Transverse colon (tissue), 4 donors: ENCODE results near the gene PLA2G5. TPM values are rescaled to one million over a fixed set of nuclear protein-coding genes. Genes with fewer than 3 reads are reported as not detected.

Source experiments
- DNase-seq: peaks from one replicate; pipeline ENCODE4 v3.0.0-alpha.2; 2019
- H3K27ac ChIP-seq, 4 donors: fragments of 200-600 bp; sonication (generic); 2 replicates each; pipeline ENCODE4 v1.5.1; 2016 to 2018; ENCODE audit warnings: inconsistent platforms in 4 of 4
- H3K27me3 ChIP-seq: fragments of 200-600 bp; sonication (generic); 2 replicates; pipeline ENCODE4 v1.5.1; 2017; ENCODE audit warnings: inconsistent platforms
- H3K36me3 ChIP-seq, 4 donors: fragments of 200-600 bp; sonication (generic); 2 replicates each; pipeline ENCODE4 v1.5.1; 2017 to 2019; ENCODE audit warnings: inconsistent platforms in 4 of 4
- H3K4me1 ChIP-seq, 4 donors: fragments of 200-600 bp; sonication (generic); 2 replicates each; pipeline ENCODE4 v1.5.1; 2017 to 2020; ENCODE audit warnings: inconsistent platforms in 4 of 4
- H3K4me3 ChIP-seq, 4 donors: fragments of 200-600 bp; sonication (generic); 1 replicate in 1 of 4; 2 replicates in 3 of 4; pipeline versions ENCODE4 v1.5.1 to v1.6.1; 2017 to 2019; ENCODE audit warnings: inconsistent platforms in 4 of 4
- H3K9me3 ChIP-seq, 2 donors: fragments of 200-600 bp; sonication (generic); 2 replicates each; pipeline ENCODE4 v1.5.1; 2017 to 2019; ENCODE audit warnings: inconsistent platforms in 2 of 2
- EP300 ChIP-seq: sonication (generic); formaldehyde crosslinking; IDR thresholded peaks from one replicate; pipeline ENCODE4 v1.6.1; 2017; ENCODE audit warnings: antibody characterized with exemption, low read depth
- POLR2A ChIP-seq: fragments of 450-650 bp; IDR thresholded peaks from one replicate; pipeline ENCODE4 v1.6.1; 2016; ENCODE audit warnings: antibody characterized with exemption, mild to moderate bottlenecking, moderate library complexity
- POLR2AphosphoS5 ChIP-seq, 3 donors: sonication (generic); formaldehyde crosslinking; IDR thresholded peaks; one replicate each; pipeline ENCODE4 v1.6.1; 2016; ENCODE audit warnings: antibody characterized with exemption in 3 of 3
- WGBS, 2 donors: methylation state at CpG; one replicate each; pipeline ENCODE4 v1.1.5; 2018; ENCODE audit warnings: low coverage in 1 of 2; 5-methylcytosine and 5-hydroxymethylcytosine counted together
- in situ Hi-C, 4 donors: fragments of 200-750 bp; cut with MboI; loops; one replicate each; pipeline versions ENCODE4 v1.15.0 to v1.15.1; 2017; ENCODE audit warnings: low sequenced_read_pairs in 3 of 4, low pct_ligation_motif_present in 1 of 4, low pct_unique_long_range_greater_than_20kb in 1 of 4
- intact Hi-C: fragments of 100-400 bp; cut with DNase I; formaldehyde crosslinking; loops from one replicate; pipeline ENCODE4 v1.15.1; 2023; ENCODE audit warnings: low total_unique reads
- total RNA-seq, 4 donors: library from RNA; depleted of rRNA; stranded (reverse); fragments of >200 nt; gene quantifications; one replicate each; pipeline ENCODE4 v1.1.0, GENCODE V29; 2016
- TF ChIP-seq, protein P1 (sequence below), 5 experiments: fragments of 200-600 bp in 3 of 5; fragments of 450-650 bp in 2 of 5; sonication (generic) in 3 of 5; IDR thresholded peaks; 1 replicate in 2 of 5; 2 replicates in 3 of 5; pipeline ENCODE4 v1.5.1; 2016 to 2017; ENCODE audit warnings: antibody characterized with exemption in 5 of 5, inconsistent platforms in 3 of 5, mild to moderate bottlenecking in 2 of 5, moderate library complexity in 1 of 5

The PLA2G5 gene
- total RNA-seq, 4 donors from 2014 or later, result 0.60 to 3.1 (median 2.9) TPM; not detected in 1

DNA sequence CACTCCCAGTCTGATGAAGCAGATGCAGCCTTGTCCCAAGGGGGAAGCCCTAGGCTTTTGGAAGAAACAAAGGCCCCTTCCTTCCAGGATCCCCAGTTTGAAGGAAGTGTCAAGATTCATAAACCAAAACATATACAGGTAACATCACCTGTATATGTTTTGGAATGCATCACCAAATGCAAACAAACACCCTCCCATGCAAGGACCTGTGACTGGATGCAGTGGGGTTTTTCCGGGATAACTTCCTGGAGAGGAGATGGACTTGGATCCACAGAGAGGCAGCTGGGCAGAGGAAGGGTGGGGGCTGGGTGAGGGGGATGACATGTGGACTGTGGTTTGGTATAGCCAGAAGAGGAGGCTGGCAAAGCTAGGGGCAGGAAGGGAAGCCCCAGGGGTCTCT, 67.6 kb downstream of the PLA2G5 start:
- Histone ChIP-seq H3K4me1 (no peaks in the 10 kb centered on the region), H3K36me3 (no peaks in the 10 kb centered on the region), H3K27me3 (no peaks in the 10 kb centered on the region), H3K27ac (no peak overlapping the region), H3K4me3 (no peak overlapping the region), H3K9me3 (no peaks in the 10 kb centered on the region)
- no peak for TF ChIP-seq EP300
- TF ChIP-seq POLR2AphosphoS5 (IDR thresholded peaks at IDR 0.05), result no peak
- no peak for TF ChIP-seq POLR2A
- TF ChIP-seq, protein P1, sequence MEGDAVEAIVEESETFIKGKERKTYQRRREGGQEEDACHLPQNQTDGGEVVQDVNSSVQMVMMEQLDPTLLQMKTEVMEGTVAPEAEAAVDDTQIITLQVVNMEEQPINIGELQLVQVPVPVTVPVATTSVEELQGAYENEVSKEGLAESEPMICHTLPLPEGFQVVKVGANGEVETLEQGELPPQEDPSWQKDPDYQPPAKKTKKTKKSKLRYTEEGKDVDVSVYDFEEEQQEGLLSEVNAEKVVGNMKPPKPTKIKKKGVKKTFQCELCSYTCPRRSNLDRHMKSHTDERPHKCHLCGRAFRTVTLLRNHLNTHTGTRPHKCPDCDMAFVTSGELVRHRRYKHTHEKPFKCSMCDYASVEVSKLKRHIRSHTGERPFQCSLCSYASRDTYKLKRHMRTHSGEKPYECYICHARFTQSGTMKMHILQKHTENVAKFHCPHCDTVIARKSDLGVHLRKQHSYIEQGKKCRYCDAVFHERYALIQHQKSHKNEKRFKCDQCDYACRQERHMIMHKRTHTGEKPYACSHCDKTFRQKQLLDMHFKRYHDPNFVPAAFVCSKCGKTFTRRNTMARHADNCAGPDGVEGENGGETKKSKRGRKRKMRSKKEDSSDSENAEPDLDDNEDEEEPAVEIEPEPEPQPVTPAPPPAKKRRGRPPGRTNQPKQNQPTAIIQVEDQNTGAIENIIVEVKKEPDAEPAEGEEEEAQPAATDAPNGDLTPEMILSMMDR (IDR thresholded peaks at IDR 0.05), result no peak
- DNase-seq, result no peak
- intact Hi-C loops (loop anchor here (5.0 kb wide), 1 partner anchor 850 kb away; the partner anchor contains the start of gene AKR7A3), in situ Hi-C loops (no loop called here)
- WGBS, 2 donors, result 62 to 67% methylated on average over 1 of the region's 1 CpG

- intact Hi-C loops, result loop anchor here (5.0 kb wide), 1 partner anchor 851 kb away; the partner anchor contains the start of gene AKR7A3
- H3K4me3 ChIP-seq, result no peak overlapping the region
- H3K9me3 ChIP-seq, result no peaks in the 10 kb centered on the region
- H3K27me3 ChIP-seq, result no peaks in the 10 kb centered on the region
- DNase-seq, result no peak
- 96 to 100% methylated on average over 1 to 6 of the region's 6 CpGs for WGBS, 2 donors
- in situ Hi-C loops, result no loop called here
- no peaks in the 10 kb centered on the region for H3K36me3 ChIP-seq
- H3K4me1 ChIP-seq, result no peaks in the 10 kb centered on the region
- TF ChIP-seq, protein P1 (IDR thresholded peaks at IDR 0.05), result no peak
- no peak for TF ChIP-seq POLR2AphosphoS5 (IDR thresholded peaks at IDR 0.05)
- TF ChIP-seq POLR2A, result no peak
- no peak for TF ChIP-seq EP300
- no peak overlapping the region for H3K27ac ChIP-seq
Observed at GRCh38 chr1:20138346-20138745, 68.4 kb downstream of the PLA2G5 start.

DNA sequence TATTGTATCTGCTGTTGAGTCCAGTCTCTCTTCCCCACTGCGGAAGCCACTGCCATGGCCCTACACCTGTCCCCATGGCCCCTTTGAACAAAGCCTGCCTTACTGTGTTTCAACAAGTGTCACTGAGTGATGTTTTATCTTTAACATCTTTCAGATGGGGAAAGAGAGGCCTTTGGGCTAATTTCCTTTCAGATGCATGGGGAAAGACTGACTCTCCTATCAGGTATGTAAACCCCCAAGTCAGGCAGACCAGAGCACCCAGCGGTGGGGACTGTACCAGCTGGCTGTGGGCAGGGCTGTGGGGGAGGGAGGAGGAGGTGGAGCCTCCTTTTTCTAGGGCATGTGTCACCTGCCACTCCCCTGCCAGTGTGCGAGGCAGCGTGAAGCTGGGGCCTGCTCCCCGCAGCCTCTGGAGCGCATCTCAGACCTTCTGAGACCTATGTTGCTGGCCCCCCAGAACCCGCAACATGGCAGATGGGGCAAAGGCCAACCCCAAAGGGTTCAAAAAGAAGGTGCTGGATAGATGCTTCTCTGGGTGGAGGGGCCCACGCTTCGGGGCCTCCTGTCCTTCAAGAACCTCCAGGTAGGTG, 69.1 kb downstream of the PLA2G5 start, which contains the start of gene PLA2G2F:
PLA2G2F (plus strand) TSS at position 363 of the 590 bp plus-strand sequence; CDS start at position 468, 105 bp downstream.
- DNase-seq, result no peak
- no peak within 1 kb of the TSS for H3K4me3 ChIP-seq
- intact Hi-C loops (loop anchor here (5.0 kb wide), 1 partner anchor 852 kb away; the partner anchor contains the start of gene AKR7A3), in situ Hi-C loops (no loop called here)
- H3K36me3 ChIP-seq, result no peaks in the 10 kb centered on the region
- no peaks in the 10 kb centered on the region for H3K27me3 ChIP-seq
- no peaks in the 10 kb centered on the region for H3K9me3 ChIP-seq
- WGBS, 2 donors, result 63 to 87% methylated on average over 2 to 9 of the region's 9 CpGs
- no peak within 1 kb of the TSS for H3K27ac ChIP-seq
- TF ChIP-seq POLR2A, result no peak
- no peak for TF ChIP-seq EP300
- TF ChIP-seq, protein P1 (IDR thresholded peaks at IDR 0.05), result no peak
- TF ChIP-seq POLR2AphosphoS5 (IDR thresholded peaks at IDR 0.05), result no peak
- H3K4me1 ChIP-seq, result no peaks in the 10 kb centered on the region

DNA sequence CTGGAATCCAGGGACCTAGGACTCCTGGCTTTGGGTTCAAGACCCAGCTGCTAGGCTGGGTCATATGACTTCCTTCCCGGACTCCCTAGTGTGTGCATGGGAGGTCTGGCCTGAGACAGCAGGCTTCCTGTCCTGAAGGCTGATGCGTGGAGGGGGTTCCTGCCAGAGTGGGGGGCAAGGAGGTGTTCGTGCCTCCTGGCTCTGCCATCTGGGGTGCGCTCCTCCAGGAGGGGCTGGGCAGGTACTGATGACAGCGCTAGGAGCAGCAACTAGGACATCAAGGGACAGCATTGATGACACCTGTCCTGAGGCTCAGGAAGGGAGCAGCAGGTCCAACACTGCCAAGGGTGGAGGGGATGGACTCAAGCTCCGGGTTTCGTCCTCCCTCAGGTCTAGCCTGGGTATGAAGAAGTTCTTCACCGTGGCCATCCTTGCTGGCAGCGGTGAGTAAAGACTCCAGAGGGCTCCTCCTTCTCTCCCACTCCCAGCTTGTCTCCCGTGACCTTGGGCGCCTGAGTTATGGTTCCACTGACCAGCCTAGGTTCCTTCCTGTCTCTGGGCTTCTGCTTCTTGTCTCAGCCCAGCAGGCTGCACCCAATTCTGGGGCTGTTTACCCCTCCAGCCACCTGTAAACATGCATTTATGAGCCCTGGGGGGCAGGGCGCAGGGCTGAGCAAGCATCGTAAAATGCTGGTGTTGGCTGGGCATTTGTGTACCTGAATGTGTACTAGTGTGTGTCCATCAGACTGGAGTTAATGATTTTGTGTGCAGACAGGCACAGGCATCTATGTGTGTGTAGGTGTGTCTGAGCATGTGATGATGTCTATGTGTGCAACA, 70.0 kb downstream of the PLA2G5 start:
- no peak overlapping the region for H3K27ac ChIP-seq
- TF ChIP-seq POLR2AphosphoS5 (IDR thresholded peaks at IDR 0.05), result no peak
- no peak for TF ChIP-seq POLR2A
- TF ChIP-seq EP300, result no peak
- TF ChIP-seq, protein P1 (IDR thresholded peaks at IDR 0.05), result no peak
- in situ Hi-C loops, result no loop called here
- H3K4me3 ChIP-seq, result no peak overlapping the region
- intact Hi-C loops, result loop anchor here (5.0 kb wide), 1 partner anchor 853 kb away; the partner anchor contains the start of gene AKR7A3
- no peaks in the 10 kb centered on the region for H3K4me1 ChIP-seq
- no peaks in the 10 kb centered on the region for H3K27me3 ChIP-seq
- H3K36me3 ChIP-seq, result no peaks in the 10 kb centered on the region
- no peaks in the 10 kb centered on the region for H3K9me3 ChIP-seq
- 73% methylated on average over 12 of the region's 13 CpGs; no CpG with 5 or more reads in 1 of the 2 donors for WGBS, 2 donors
- DNase-seq, result no peak
